Uterus (tissue), 2 donors: Measurements from ENCODE around the gene ZSWIM8.

Experiments
- POLR2A ChIP-seq, 2 donors: fragments of 450-650 bp; IDR thresholded peaks; one replicate each; pipeline ENCODE4 v1.6.1; 2016; ENCODE audit warnings: antibody characterized with exemption in 2 of 2, mild to moderate bottlenecking in 1 of 2, moderate library complexity in 1 of 2
- TF ChIP-seq, protein P1 (sequence below), 4 experiments: fragments of 200-600 bp in 2 of 4; fragments of 450-650 bp in 2 of 4; sonication (generic) in 2 of 4; IDR thresholded peaks; one replicate each; pipeline ENCODE4 v1.5.1; 2016 to 2019; ENCODE audit warnings: antibody characterized with exemption in 4 of 4, mild to moderate bottlenecking in 2 of 4, moderate library complexity in 1 of 4

DNA sequence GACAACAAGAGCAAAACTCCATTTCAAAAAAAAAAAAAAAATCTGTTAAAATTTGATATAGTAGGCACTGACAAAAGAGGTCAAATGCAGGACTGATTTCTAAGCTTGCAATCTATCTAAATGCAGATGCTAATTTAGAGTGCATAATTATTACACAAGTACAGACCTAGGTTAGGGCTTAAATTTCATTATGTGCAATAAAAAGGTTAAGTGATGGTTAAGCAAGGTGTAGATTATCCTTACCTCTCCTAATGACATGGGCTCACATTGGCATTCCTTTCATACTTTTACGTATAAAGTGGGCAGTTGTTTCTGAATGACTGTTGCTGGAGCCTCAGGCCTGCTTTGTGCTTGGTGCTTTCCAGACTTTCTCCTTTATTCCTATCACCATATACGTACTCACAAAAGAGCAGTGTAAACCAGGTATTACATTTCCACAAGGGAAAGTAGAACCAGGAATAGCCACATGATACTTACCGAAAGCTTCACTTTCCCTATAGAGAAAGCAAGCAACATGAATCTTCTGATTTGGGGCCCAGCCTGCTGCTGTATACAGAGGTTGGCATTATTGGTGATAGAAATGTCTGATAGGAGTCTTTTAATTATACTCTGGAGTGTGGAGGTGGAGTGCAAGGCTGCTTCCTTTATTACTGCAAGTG lies 5.7 kb upstream of the ZSWIM8 start:
- TF ChIP-seq, protein P1, sequence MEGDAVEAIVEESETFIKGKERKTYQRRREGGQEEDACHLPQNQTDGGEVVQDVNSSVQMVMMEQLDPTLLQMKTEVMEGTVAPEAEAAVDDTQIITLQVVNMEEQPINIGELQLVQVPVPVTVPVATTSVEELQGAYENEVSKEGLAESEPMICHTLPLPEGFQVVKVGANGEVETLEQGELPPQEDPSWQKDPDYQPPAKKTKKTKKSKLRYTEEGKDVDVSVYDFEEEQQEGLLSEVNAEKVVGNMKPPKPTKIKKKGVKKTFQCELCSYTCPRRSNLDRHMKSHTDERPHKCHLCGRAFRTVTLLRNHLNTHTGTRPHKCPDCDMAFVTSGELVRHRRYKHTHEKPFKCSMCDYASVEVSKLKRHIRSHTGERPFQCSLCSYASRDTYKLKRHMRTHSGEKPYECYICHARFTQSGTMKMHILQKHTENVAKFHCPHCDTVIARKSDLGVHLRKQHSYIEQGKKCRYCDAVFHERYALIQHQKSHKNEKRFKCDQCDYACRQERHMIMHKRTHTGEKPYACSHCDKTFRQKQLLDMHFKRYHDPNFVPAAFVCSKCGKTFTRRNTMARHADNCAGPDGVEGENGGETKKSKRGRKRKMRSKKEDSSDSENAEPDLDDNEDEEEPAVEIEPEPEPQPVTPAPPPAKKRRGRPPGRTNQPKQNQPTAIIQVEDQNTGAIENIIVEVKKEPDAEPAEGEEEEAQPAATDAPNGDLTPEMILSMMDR (IDR thresholded peaks at IDR 0.05): no peak
- no peak for TF ChIP-seq POLR2A (IDR thresholded peaks at IDR 0.05)
